ENCODE data around the gene ZNRF1.

GRCh38 chr16:75101635-75102034, 102.8 kb downstream of the ZNRF1 start:
- TF ChIP-seq CTCF (IDR thresholded peaks at IDR 0.05) = no peak
- TF ChIP-seq EP300 (IDR thresholded peaks at IDR 0.05) = no peak
- no peak for TF ChIP-seq POLR2A (IDR thresholded peaks at IDR 0.05; ENCODE audit: low read depth)
